PFSK-1 (cell line): ENCODE measurements around the gene MEI4.

Experiments
- FOXP2 ChIP-seq: optimal IDR thresholded peaks from 2 replicates; pipeline ENCODE3; 2011; ENCODE audit warnings: borderline replicate concordance, control low read depth, inconsistent platforms; ENCODE audit not compliant: insufficient read depth; ENCODE audit errors: extremely low read length, extremely low read depth
- POLR2AphosphoS5 ChIP-seq: IDR thresholded peaks from 2 replicates; pipeline ENCODE4 v1.6.1; 2012; ENCODE audit warnings: low read depth, mild to moderate bottlenecking, control low read depth, low read length, moderate library complexity
- REST ChIP-seq, 2 experiments: IDR thresholded peaks; 2 replicates each; pipeline versions ENCODE4 v1.6.1 to v1.8.0; 2011 to 2012; ENCODE audit warnings: low read depth in 2 of 2, low read length in 2 of 2, control low read depth in 1 of 2, inconsistent platforms in 1 of 2, mild to moderate bottlenecking in 1 of 2, moderate library complexity in 1 of 2; ENCODE audit not compliant: insufficient read depth in 1 of 2
- SIN3A ChIP-seq: IDR thresholded peaks from 2 replicates; pipeline ENCODE4 v1.6.1; 2012; ENCODE audit warnings: mild to moderate bottlenecking, low read length, moderate library complexity, borderline replicate concordance; ENCODE audit not compliant: insufficient read depth
- TAF1 ChIP-seq: IDR thresholded peaks from 2 replicates; pipeline ENCODE4 v1.6.1; 2012; ENCODE audit warnings: low read length, control low read depth, borderline replicate concordance; ENCODE audit not compliant: insufficient read depth

Gene MEI4

GRCh38 chr6:77653816-77654215, 977 bp downstream of the MEI4 start:
- no peak for TF ChIP-seq SIN3A

GRCh38 chr6:77656999-77657764, 4.3 kb downstream of the MEI4 start:
- TF ChIP-seq SIN3A: no peak
- no peak for TF ChIP-seq FOXP2

GRCh38 chr6:77666340-77666739, 13.5 kb downstream of the MEI4 start:
- TF ChIP-seq TAF1: no peak
- no peak for TF ChIP-seq REST (IDR thresholded peaks at IDR 0.05; ENCODE audit: insufficient read depth in 1 of 2, low read depth in 2 of 2, low read length in 2 of 2)
- no peak for TF ChIP-seq SIN3A
- TF ChIP-seq POLR2AphosphoS5: no peak
- no peak for TF ChIP-seq FOXP2

GRCh38 chr6:77666846-77667245, 14.0 kb downstream of the MEI4 start:
- TF ChIP-seq SIN3A: no peak
- no peak for TF ChIP-seq FOXP2
- TF ChIP-seq REST (IDR thresholded peaks at IDR 0.05; ENCODE audit: insufficient read depth in 1 of 2, low read depth in 2 of 2, low read length in 2 of 2): no peak
- TF ChIP-seq POLR2AphosphoS5: no peak
- TF ChIP-seq TAF1: no peak

GRCh38 chr6:77669913-77670312, 17.1 kb downstream of the MEI4 start:
- TF ChIP-seq REST (IDR thresholded peaks at IDR 0.05; ENCODE audit: insufficient read depth in 1 of 2, low read depth in 2 of 2, low read length in 2 of 2) (peak in 1 of 2 experiments; percentile 46; a peak in 1 of 4 replicates), POLR2AphosphoS5 (no peak)

- TF ChIP-seq REST (IDR thresholded peaks at IDR 0.05; ENCODE audit: insufficient read depth in 1 of 2, low read depth in 2 of 2, low read length in 2 of 2): no peak
- TF ChIP-seq POLR2AphosphoS5: no peak
- TF ChIP-seq TAF1: no peak
- no peak for TF ChIP-seq SIN3A
- no peak for TF ChIP-seq FOXP2
Observed at GRCh38 chr6:77674211-77674610, 21.4 kb downstream of the MEI4 start.
